Subcutaneous abdominal adipose tissue (tissue), 5 donors: ENCODE measurements around the gene PHF2.

Experiments
- H3K27ac ChIP-seq: one replicate; pipeline ENCODE4 v1.7.0; 2013; ENCODE audit warnings: low read depth, mild to moderate bottlenecking, inconsistent platforms, low read length, moderate library complexity
- H3K27me3 ChIP-seq, 5 donors: one replicate each; pipeline ENCODE4 v1.7.0; 2013; ENCODE audit warnings: low read length in 5 of 5, inconsistent platforms in 1 of 5; ENCODE audit not compliant: control insufficient read depth in 5 of 5, insufficient read depth in 4 of 5
- H3K36me3 ChIP-seq, 5 donors: one replicate each; pipeline ENCODE4 v1.7.0; 2013; ENCODE audit warnings: low read length in 5 of 5; ENCODE audit not compliant: control insufficient read depth in 5 of 5, insufficient read depth in 5 of 5
- H3K4me1 ChIP-seq, 5 donors: one replicate each; pipeline ENCODE4 v1.7.0; 2013; ENCODE audit warnings: low read length in 5 of 5, mild to moderate bottlenecking in 3 of 5, moderate library complexity in 1 of 5; ENCODE audit not compliant: control insufficient read depth in 5 of 5, insufficient read depth in 5 of 5
- H3K4me3 ChIP-seq, 5 donors: one replicate each; pipeline ENCODE4 v1.7.0; 2013; ENCODE audit warnings: low read length in 5 of 5, low read depth in 1 of 5
- H3K9ac ChIP-seq, 5 donors: one replicate each; pipeline ENCODE4 v1.7.0; 2013; ENCODE audit warnings: low read length in 5 of 5, mild to moderate bottlenecking in 4 of 5, moderate library complexity in 3 of 5
- H3K9me3 ChIP-seq, 5 donors: one replicate each; pipeline ENCODE4 v1.7.0; 2013; ENCODE audit warnings: low read length in 5 of 5; ENCODE audit not compliant: control insufficient read depth in 5 of 5
- donor health status: healthy.
- donor health status: healthy.
- donor health status: healthy.
- donor health status: healthy.
- donor health status: healthy.

PHF2 gene

GRCh38 chr9:93681269-93682154 is 105.1 kb downstream of the PHF2 start:
- H3K27me3 ChIP-seq = peaks cover 0 to 9% (median 3%) of the 10 kb centered on the region in 5 donors
- no peak overlapping the region for H3K4me3 ChIP-seq
- H3K9ac ChIP-seq = no peak overlapping the region
- H3K9me3 ChIP-seq = peaks cover 0 to 6% (median 0%) of the 10 kb centered on the region in 5 donors
- H3K4me1 ChIP-seq = no peaks in the 10 kb centered on the region
- no peak overlapping the region for H3K27ac ChIP-seq
- peaks cover 0 to 22% (median 20%) of the 10 kb centered on the region in 5 donors for H3K36me3 ChIP-seq

- H3K4me1 ChIP-seq = no peaks in the 10 kb centered on the region
- no peak overlapping the region for H3K4me3 ChIP-seq
- peaks cover 0 to 11% (median 4%) of the 10 kb centered on the region in 5 donors for H3K27me3 ChIP-seq
- no peak overlapping the region for H3K27ac ChIP-seq
- H3K36me3 ChIP-seq = peaks cover 0 to 14% (median 12%) of the 10 kb centered on the region in 5 donors
- no peak overlapping the region for H3K9ac ChIP-seq
- peaks cover 0 to 4% (median 2%) of the 10 kb centered on the region in 5 donors for H3K9me3 ChIP-seq
Measured at GRCh38 chr9:93682155-93682968, 106.0 kb downstream of the PHF2 start.

GRCh38 chr9:93683331-93684134 is 107.1 kb downstream of the PHF2 start:
- H3K27me3 ChIP-seq = peaks cover 0 to 11% (median 4%) of the 10 kb centered on the region in 5 donors

GRCh38 chr9:93684161-93684765 is 107.9 kb downstream of the PHF2 start:
- Histone ChIP-seq H3K27ac (no peak overlapping the region), H3K4me1 (no peaks in the 10 kb centered on the region), H3K9me3 (peaks cover 4 to 12% (median 9%) of the 10 kb centered on the region in 5 donors)

More at GRCh38 chr9:93683331-93684134, 107.1 kb downstream of the PHF2 start:
- no peak overlapping the region for H3K9ac ChIP-seq
- H3K9me3 ChIP-seq = peaks cover 3 to 8% (median 4%) of the 10 kb centered on the region in 5 donors
- H3K36me3 ChIP-seq = peaks cover 0 to 3% (median 0%) of the 10 kb centered on the region in 5 donors
- H3K4me3 ChIP-seq = no peak overlapping the region
- no peak overlapping the region for H3K27ac ChIP-seq
- H3K4me1 ChIP-seq = no peaks in the 10 kb centered on the region

GRCh38 chr9:93684806-93685543 is 108.6 kb downstream of the PHF2 start:
- no peak overlapping the region for H3K9ac ChIP-seq
- peaks cover 0 to 11% (median 4%) of the 10 kb centered on the region in 5 donors for H3K27me3 ChIP-seq
- no peaks in the 10 kb centered on the region for H3K4me1 ChIP-seq
- peaks cover 4 to 16% (median 9%) of the 10 kb centered on the region in 5 donors for H3K9me3 ChIP-seq
- no peak overlapping the region for H3K27ac ChIP-seq
- no peak overlapping the region for H3K4me3 ChIP-seq
- H3K36me3 ChIP-seq = no peaks in the 10 kb centered on the region

More at GRCh38 chr9:93684161-93684765, 107.9 kb downstream of the PHF2 start:
- H3K4me3 ChIP-seq = no peak overlapping the region
- H3K9ac ChIP-seq = no peak overlapping the region
- peaks cover 0 to 11% (median 4%) of the 10 kb centered on the region in 5 donors for H3K27me3 ChIP-seq
- H3K36me3 ChIP-seq = peaks cover 0 to 3% (median 0%) of the 10 kb centered on the region in 5 donors

- peaks cover 0 to 11% (median 4%) of the 10 kb centered on the region in 5 donors for H3K27me3 ChIP-seq
- H3K36me3 ChIP-seq = no peaks in the 10 kb centered on the region
- no peak overlapping the region for H3K4me3 ChIP-seq
- no peaks in the 10 kb centered on the region for H3K4me1 ChIP-seq
- H3K27ac ChIP-seq = no peak overlapping the region
- peaks cover 12 to 28% (median 14%) of the 10 kb centered on the region in 5 donors for H3K9me3 ChIP-seq
- H3K9ac ChIP-seq = no peak overlapping the region
Measured at GRCh38 chr9:93686127-93686879, 109.9 kb downstream of the PHF2 start.

- H3K27ac ChIP-seq = no peak overlapping the region
- H3K4me3 ChIP-seq = no peak overlapping the region
- H3K36me3 ChIP-seq = no peaks in the 10 kb centered on the region
- H3K9ac ChIP-seq = no peak overlapping the region
- peaks cover 14 to 30% (median 16%) of the 10 kb centered on the region in 5 donors for H3K9me3 ChIP-seq
- H3K27me3 ChIP-seq = peaks cover 0 to 11% (median 4%) of the 10 kb centered on the region in 5 donors
- H3K4me1 ChIP-seq = no peaks in the 10 kb centered on the region
Measured at GRCh38 chr9:93686880-93687236, 110.5 kb downstream of the PHF2 start.

GRCh38 chr9:93690618-93691017 is 114.2 kb downstream of the PHF2 start:
- no peaks in the 10 kb centered on the region for H3K4me1 ChIP-seq
- no peak overlapping the region for H3K9ac ChIP-seq
- peaks cover 0 to 7% (median 0%) of the 10 kb centered on the region in 5 donors for H3K27me3 ChIP-seq
- peaks cover 16 to 30% (median 17%) of the 10 kb centered on the region in 5 donors for H3K9me3 ChIP-seq
- H3K4me3 ChIP-seq = no peak overlapping the region
- H3K27ac ChIP-seq = no peak overlapping the region
- H3K36me3 ChIP-seq = no peaks in the 10 kb centered on the region
